Measurements from ENCODE around the gene NSUN3. TPM values are rescaled to one million over a fixed set of nuclear protein-coding genes. Genes with fewer than 3 reads are reported as not detected.
A peak's percentile ranks its signal among the peaks of the same experiment; 100 is the strongest.
"Not testable (repeated sequence)": the region's sequence is repeated elsewhere in the genome, so short reads cannot be mapped to it uniquely, and the experiment has no call there.

The NSUN3 gene
- total RNA-seq, 1 donor from 2014 or later = 4.8 TPM

- ATAC-seq = no peak
- intact Hi-C loops (cut with DNase I) = loop anchor here (5.0 kb wide), 1 partner anchor 159 kb away; no protein-coding TSS in a partner anchor
- no peak for DNase-seq (ENCODE audit: missing footprints)
Measured at GRCh38 chr3:94065819-94066480, 3.1 kb downstream of the NSUN3 start.

- DNase-seq (ENCODE audit: missing footprints) = no peak
- intact Hi-C loops (cut with DNase I) = loop anchor here (5.0 kb wide), 1 partner anchor 160 kb away; no protein-coding TSS in a partner anchor
- ATAC-seq = no peak
Measured at GRCh38 chr3:94066506-94067500, 3.9 kb downstream of the NSUN3 start.

GRCh38 chr3:94069194-94069813 lies 6.4 kb downstream of the NSUN3 start:
- DNase-seq (ENCODE audit: missing footprints) = no peak
- no peak for ATAC-seq
- intact Hi-C loops (cut with DNase I) = loop anchor here (5.0 kb wide), 1 partner anchor 162 kb away; no protein-coding TSS in a partner anchor

GRCh38 chr3:94070341-94070911 lies 7.6 kb downstream of the NSUN3 start:
- ATAC-seq (no peak), DNase-seq (ENCODE audit: missing footprints) (no peak)
- intact Hi-C loops (cut with DNase I) = no loop called here

- no peak for ATAC-seq
- intact Hi-C loops (cut with DNase I) = no loop called here
- DNase-seq (ENCODE audit: missing footprints) = no peak
Measured at GRCh38 chr3:94071713-94072284, 8.9 kb downstream of the NSUN3 start.

GRCh38 chr3:94076055-94076454 lies 13.2 kb downstream of the NSUN3 start:
- intact Hi-C loops (cut with DNase I) = no loop called here
- ATAC-seq = no peak

GRCh38 chr3:94080552-94080951 lies 17.7 kb downstream of the NSUN3 start:
- intact Hi-C loops (cut with DNase I); DNase-seq (ENCODE audit: missing footprints); ATAC-seq: not testable (repeated sequence)

More at GRCh38 chr3:94076055-94076454, 13.2 kb downstream of the NSUN3 start:
- no peak for DNase-seq (ENCODE audit: missing footprints)

- intact Hi-C loops (cut with DNase I) = no loop called here
- no peak for DNase-seq (ENCODE audit: missing footprints)
- no peak for ATAC-seq
Measured at GRCh38 chr3:94081884-94082283, 19.0 kb downstream of the NSUN3 start.

GRCh38 chr3:94082391-94082937 lies 19.6 kb downstream of the NSUN3 start:
- DNase-seq (ENCODE audit: missing footprints) (no peak), ATAC-seq (no peak)
- intact Hi-C loops (cut with DNase I) = no loop called here

- DNase-seq (ENCODE audit: missing footprints) (no peak), ATAC-seq (no peak)
- intact Hi-C loops (cut with DNase I) = no loop called here
Measured at GRCh38 chr3:94083261-94083660, 20.4 kb downstream of the NSUN3 start.

GRCh38 chr3:94089126-94089525 lies 26.3 kb downstream of the NSUN3 start:
- ATAC-seq (no peak), DNase-seq (ENCODE audit: missing footprints) (no peak)
- intact Hi-C loops (cut with DNase I) = no loop called here

- intact Hi-C loops (cut with DNase I) = no loop called here
- no peak for ATAC-seq
- DNase-seq (ENCODE audit: missing footprints) = no peak
Measured at GRCh38 chr3:94092086-94092485, 29.2 kb downstream of the NSUN3 start.

GRCh38 chr3:94093151-94093550 lies 30.3 kb downstream of the NSUN3 start:
- intact Hi-C loops (cut with DNase I) = no loop called here
- no peak for DNase-seq (ENCODE audit: missing footprints)
- no peak for ATAC-seq

- no peak for ATAC-seq
- DNase-seq (ENCODE audit: missing footprints) = no peak
- intact Hi-C loops (cut with DNase I) = no loop called here
Measured at GRCh38 chr3:94095111-94095510, 32.2 kb downstream of the NSUN3 start.

- intact Hi-C loops (cut with DNase I) = no loop called here
- DNase-seq (ENCODE audit: missing footprints) = no peak
- peak; percentile 26 for ATAC-seq
Measured at GRCh38 chr3:94098452-94098851, 35.6 kb downstream of the NSUN3 start.

GRCh38 chr3:94099311-94099710 lies 36.5 kb downstream of the NSUN3 start:
- intact Hi-C loops (cut with DNase I) = no loop called here
- ATAC-seq (no peak), DNase-seq (ENCODE audit: missing footprints) (no peak)

GRCh38 chr3:94101860-94102259 lies 39.0 kb downstream of the NSUN3 start:
- no peak for DNase-seq (ENCODE audit: missing footprints)
- intact Hi-C loops (cut with DNase I) = no loop called here
- no peak for ATAC-seq

GRCh38 chr3:94106268-94106667 lies 43.4 kb downstream of the NSUN3 start:
- ATAC-seq = no peak
- DNase-seq (ENCODE audit: missing footprints) = no peak

More at GRCh38 chr3:94106268-94106667, 43.4 kb downstream of the NSUN3 start:
- intact Hi-C loops (cut with DNase I) = no loop called here

All from Right ventricle myocardium inferior (tissue), 1 donor.